HEK293T (cell line): Measurements from ENCODE around the gene TLN1.

Experiments
- BHLHE40 ChIP-seq: fragments of 450-650 bp; IDR thresholded peaks from 2 replicates; pipeline ENCODE4 v1.6.1; 2016; ENCODE audit warnings: mild to moderate bottlenecking, moderate library complexity, borderline replicate concordance
- FOXA1 ChIP-seq: fragments of 450-650 bp; IDR thresholded peaks from 2 replicates; pipeline ENCODE4 v1.6.1; 2016; ENCODE audit warnings: mild to moderate bottlenecking
- NFRKB ChIP-seq: fragments of 450-650 bp; IDR thresholded peaks from 2 replicates; pipeline ENCODE4 v1.6.1; 2016; ENCODE audit warnings: mild to moderate bottlenecking, moderate library complexity
- SP1 ChIP-seq: fragments of 450-650 bp; IDR thresholded peaks from 2 replicates; pipeline ENCODE4 v1.6.1; 2017
- TARDBP ChIP-seq: fragments of 450-650 bp; IDR thresholded peaks from 2 replicates; pipeline ENCODE4 v1.6.1; 2016

GRCh38 chr9:35748242-35748857 is 16.4 kb upstream of the TLN1 start:
- TF ChIP-seq BHLHE40 (no peak), SP1 (no peak), TARDBP (no peak), FOXA1 (no peak), NFRKB (no peak)
